HG03097 (cell line): ENCODE results near the gene VWA5B2.
"Not testable (repeated sequence)": the region's sequence is repeated elsewhere in the genome, so short reads cannot be mapped to it uniquely, and the experiment has no call there.

Experiments used
- ATAC-seq: cut with Tn5 transposase; IDR thresholded peaks from one replicate; pipeline ENCODE4 v1.9.1; 2021; ENCODE audit not compliant: unreplicated experiment, low FRiP score

The VWA5B2 gene

DNA sequence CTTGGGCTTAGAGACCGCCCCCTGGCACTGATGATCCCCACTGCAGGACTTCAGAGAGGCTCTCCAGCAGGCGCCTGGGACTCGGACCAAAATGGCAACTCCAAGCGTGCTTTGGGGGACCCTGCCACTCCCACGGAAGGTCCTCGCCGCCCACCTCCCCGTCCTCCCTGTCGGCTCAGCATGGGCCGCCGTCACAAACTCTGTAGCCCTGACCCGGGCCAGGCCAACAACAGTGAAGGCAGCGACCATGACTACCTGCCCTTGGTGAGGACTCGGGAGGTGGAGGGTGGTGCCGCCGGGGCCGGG, 11.7 kb downstream of the VWA5B2 start:
- ATAC-seq = no peak

GRCh38 chr3:184241447-184242296, 12.3 kb downstream of the VWA5B2 start:
- ATAC-seq = no peak

GRCh38 chr3:184242297-184242685, 12.9 kb downstream of the VWA5B2 start:
- ATAC-seq = no peak

GRCh38 chr3:184248454-184249411, 19.3 kb downstream of the VWA5B2 start, which contains the start of gene ALG3:
Gene ALG3, minus strand, starts transcription at chr3:184248962. Its CDS starts 22 bp downstream, at chr3:184248940.
- ATAC-seq = peak; percentile 47

- ATAC-seq = peak; percentile 89
Measured at GRCh38 chr3:184249412-184250166, 20.2 kb downstream of the VWA5B2 start, which contains the start of gene EEF1AKMT4. Gene EEF1AKMT4, plus strand, starts transcription at chr3:184249672. Its CDS starts 23 bp downstream, at chr3:184249695.

DNA sequence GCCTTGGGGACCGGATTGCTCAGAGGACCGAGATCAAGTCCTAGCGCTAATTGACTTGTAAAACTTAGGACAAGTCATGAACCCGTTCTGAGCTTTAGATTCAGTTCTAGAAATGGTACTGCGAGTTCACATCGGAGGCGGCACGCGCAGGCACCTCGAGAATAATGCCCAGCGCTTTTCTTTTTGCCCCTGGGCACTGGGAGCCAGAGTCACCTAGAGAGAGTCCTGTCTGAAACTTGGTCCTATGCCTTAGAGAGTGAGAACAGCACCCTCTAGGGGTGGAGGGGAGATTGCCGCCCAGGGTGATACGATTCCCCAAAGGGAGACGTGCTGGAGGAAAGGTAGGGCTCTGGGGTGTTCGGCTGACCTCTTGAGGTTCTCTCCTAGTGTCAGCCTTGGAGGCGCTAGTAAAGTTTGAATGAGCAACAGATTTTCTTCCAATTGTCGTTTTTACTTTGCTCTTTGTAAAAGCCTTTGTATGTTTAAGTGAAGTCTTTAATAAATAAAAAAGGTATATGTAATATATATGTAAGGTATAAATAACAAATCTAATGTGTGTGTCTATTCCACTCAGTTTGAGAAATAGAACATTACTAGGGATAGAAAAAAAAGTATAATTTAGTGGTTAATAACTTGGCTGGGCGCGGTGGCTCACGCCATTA, 20.9 kb downstream of the VWA5B2 start:
- peak; percentile 54 for ATAC-seq

- ATAC-seq = no peak
Measured at GRCh38 chr3:184255291-184256039, 26.1 kb downstream of the VWA5B2 start.

- ATAC-seq = no peak
Measured at GRCh38 chr3:184257083-184257915, 27.9 kb downstream of the VWA5B2 start.

DNA sequence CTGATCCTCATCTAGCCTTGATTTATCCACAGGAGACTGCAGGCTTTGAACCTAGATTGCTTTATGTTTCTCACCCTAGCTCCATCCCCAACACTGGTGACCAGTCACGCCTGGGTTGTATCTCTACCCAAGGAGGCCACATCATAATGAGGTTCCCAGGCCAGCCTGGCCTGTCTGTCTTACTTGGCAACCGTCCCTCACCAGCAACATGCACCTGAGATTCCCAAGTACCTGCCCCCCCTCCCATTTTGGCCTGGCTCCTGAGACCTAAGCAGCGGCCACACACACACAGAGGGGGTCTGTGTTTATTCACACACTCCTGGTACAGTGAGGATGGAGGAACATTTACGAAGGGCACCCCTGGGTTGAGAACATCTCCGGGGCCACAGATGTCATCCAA, 29.5 kb downstream of the VWA5B2 start:
- ATAC-seq = no peak

- no peak for ATAC-seq
Measured at GRCh38 chr3:184259396-184259877, 30.1 kb downstream of the VWA5B2 start.

DNA sequence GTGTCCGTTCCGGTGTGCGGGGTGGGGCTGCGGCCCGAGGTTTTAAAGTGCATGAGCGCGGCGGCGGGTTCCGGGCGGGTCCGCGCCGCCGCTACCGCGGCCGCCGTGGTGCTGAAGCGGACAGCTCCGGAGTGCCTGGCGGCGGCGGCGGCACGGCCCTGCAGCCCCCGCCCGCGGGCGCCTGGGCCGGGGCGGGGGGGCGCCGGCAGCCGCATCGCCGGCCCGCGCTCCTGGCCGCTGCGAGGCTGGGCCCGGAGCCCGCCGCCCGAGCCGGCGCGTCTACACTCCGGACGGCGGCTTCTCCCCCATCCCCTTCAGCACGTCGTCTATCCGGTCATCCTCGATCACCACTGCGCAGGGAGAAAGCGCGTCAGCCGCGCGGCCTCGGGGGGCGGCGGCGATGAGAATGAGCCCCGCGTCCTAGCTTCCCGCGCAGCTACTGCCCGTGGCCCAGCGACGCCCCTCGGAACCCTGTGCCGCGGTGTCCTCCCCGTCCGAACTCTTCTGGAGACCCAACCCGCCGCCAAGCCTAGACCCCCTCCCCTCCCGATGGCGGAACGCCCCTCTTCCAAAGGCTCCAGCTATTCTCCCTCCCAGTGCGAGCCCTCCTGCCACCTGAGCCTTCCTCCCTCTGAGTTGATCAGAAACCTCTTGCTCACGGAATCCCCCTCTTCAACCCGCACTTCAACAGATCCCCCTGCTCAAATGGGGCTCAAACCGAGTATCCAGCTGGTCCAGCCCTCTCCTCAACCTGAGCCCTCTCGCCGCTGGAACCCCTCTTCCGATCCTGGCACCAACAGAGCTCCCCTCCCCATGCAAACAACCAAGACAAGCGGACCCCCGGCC, 30.7 kb downstream of the VWA5B2 start:
- ATAC-seq = no peak

GRCh38 chr3:184260724-184261269, 31.4 kb downstream of the VWA5B2 start:
- ATAC-seq = no peak

DNA sequence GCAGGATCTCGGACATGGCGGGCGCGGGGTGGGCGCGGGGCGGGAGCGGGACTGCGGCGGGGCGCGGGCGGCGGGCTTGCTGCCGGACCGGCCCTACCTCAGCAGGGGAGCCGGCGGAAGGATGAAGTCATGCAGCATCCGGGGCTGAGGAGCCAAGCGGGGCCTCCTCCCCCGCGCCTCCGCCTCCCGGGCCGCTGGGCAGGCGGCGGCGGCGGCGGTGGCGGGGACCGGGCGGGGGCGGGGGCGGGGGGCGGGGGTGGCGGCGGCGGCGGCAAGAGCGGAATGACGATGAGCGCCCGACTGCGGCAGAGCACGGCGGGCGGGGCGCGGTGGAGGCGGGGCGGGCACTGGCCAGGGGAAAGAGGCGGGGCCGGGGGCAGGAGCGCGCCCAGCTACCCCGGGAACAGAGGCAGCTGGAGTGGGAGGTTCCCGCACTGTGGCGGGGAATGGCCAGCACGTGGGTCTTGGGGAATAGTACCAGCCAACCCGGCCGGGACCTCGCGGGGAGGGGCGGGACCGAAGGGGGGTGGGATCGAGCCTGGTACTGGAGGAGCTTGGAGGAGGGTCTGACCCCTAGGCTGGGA, 32.0 kb downstream of the VWA5B2 start, which contains the start of gene CAMK2N2:
Gene CAMK2N2 (minus strand): TSS at position 284 of the 584 bp plus-strand sequence. CDS start 268 bp downstream, at position 16.
- no peak for ATAC-seq

GRCh38 chr3:184261854-184262763, 32.7 kb downstream of the VWA5B2 start:
- no peak for ATAC-seq

DNA sequence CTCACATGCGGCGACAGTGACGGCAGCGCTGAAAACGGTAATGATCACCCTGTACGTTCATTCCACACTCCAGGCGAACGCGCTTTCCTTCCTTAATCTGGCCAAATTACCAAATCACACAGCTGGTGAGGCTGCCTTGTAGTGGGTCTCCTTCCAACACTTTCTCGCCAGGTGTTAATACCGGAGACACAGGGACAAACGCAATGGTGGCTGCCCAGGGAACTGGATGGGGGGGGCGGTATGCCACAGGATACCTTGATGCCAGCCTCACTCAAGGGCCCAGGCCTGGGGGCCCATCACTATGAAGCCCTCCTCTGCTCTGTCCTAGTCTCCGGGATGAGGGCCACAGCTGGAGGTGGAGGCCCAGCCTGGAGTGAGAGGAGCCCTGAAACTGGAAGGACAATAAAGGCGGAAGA, 33.4 kb downstream of the VWA5B2 start:
- ATAC-seq = no peak

GRCh38 chr3:184267249-184267648, 37.9 kb downstream of the VWA5B2 start:
- ATAC-seq = not testable (repeated sequence)
